SIG-M5 treated with dmso at 0.1 percent for 504 hours (cell line): ENCODE data around the gene THUMPD2.
A peak's percentile ranks its signal among the peaks of the same experiment; 100 is the strongest.
"Not testable (repeated sequence)": the region's sequence is repeated elsewhere in the genome, so short reads cannot be mapped to it uniquely, and the experiment has no call there.

Experiments
- DNase-seq: peaks from one replicate; lab custom pipeline; 2025; ENCODE audit not compliant: unreplicated experiment; lab: John Stamatoyannopoulos, UW

Gene THUMPD2

GRCh38 chr2:39778775-39779340 is at the start of gene THUMPD2:
TSS of gene THUMPD2 (minus strand) at chr2:39779258. CDS start at chr2:39779239, 19 bp downstream.
- peak; percentile 62 for DNase-seq

GRCh38 chr2:39821871-39822270 is 42.8 kb upstream of the THUMPD2 start:
- DNase-seq, result no peak

- no peak for DNase-seq
Measured at GRCh38 chr2:39816845-39817244, 37.8 kb upstream of the THUMPD2 start.

DNA sequence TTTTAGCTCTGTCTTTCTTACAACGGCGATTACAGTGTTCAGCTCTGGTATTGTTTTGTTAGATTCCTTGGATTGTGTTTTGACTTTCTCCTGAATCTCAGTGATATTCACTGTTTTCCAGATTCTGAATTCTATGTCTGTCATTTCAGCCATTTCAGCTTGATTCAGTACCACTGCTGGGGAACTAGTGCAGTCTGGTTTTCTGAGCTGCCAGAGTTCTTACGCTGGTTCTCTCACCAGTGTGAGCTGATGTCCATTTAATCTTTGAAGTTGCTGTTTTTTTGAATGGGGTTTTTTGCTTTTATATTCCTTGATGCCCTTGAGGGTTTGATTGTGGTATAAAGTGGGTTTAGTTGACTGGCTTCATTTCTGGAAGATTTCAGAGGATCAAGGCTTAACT is 37.4 kb upstream of the THUMPD2 start:
- no peak for DNase-seq

DNA sequence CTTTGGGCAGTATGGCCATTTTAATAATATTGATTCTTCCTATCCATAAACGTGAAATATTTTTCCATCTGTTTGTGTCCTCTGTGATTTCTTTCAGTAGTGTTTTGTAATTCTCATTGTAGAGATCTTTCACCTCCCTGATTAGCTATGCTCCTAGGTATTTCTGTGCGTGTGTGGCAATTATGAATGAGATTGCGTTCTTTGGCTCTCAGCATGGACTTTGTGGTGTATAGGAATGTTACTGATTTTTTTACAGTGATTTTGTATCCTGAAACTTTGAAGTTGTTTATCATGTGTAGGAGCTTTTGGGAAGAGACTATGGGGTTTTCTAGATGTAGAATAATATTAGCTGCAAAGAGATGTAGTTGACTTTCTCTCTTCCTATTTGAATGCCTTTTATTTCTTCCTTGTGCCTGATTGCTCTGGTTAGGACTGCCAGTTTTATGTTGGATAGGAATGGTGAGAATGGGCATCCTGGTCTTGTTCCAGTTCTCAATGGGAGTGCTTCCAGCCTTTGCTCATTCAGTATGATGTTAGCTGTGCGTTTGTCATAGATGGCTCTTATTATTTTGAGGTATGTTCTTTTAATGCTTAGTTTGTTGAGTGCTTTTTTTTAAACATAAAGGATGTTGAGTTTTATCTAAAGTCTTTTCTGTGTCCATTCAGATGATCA is 27.0 kb upstream of the THUMPD2 start:
- DNase-seq, result no peak

GRCh38 chr2:39803839-39804238 is 24.8 kb upstream of the THUMPD2 start:
- no peak for DNase-seq

DNA sequence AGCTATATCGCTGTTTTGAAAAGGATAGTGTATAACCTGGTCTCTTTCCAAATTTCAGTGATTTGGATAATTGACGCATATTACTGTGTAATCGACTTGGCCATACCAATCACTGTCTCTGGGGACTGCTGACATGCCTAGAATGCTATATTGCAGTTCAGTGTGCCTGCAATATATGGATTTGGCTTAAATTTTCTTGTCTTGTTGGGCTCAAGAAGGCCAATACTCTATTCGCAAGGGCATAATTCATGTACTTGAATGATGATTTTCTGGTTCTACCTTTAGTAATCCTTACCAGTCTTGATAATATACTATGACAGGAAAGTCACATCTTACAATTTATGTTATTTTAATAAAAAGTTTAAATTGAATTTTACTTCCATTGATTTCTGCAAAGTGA is 21.7 kb upstream of the THUMPD2 start:
- no peak for DNase-seq

- DNase-seq, result no peak
Measured at GRCh38 chr2:39796134-39796533, 17.1 kb upstream of the THUMPD2 start.

DNA sequence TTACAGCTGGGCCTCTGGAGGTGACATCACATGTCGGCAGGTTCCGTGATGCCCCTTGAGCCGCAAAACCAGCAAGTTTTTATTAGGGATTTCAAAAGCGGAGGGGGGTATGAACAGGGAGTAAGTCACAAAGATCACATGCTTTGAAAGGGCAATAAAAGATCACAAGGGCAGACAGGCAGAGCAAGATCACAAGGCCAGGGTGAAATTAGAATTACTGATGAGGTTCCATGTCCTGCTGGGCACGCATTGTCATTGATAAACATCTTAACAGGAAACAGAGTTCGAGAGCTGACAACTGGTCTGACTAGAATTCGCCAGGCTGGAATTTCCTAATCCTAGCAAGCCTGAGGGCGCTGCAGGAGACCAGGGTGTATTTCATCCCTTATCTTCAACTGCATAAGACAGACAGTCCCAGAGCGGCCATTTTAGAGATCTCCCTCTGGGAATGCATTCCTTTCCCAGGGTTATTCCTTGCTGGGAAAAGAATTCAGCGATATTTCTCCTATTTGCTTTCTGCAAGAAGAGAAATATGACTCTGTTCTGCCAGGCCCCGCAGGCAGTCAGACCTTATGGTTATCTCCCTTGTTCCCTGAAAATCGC is 11.3 kb upstream of the THUMPD2 start:
- DNase-seq, result not testable (repeated sequence)

- DNase-seq, result no peak
Measured at GRCh38 chr2:39787950-39788349, 8.9 kb upstream of the THUMPD2 start.

- DNase-seq, result peak; percentile 76
Measured at GRCh38 chr2:39786761-39787522, 7.9 kb upstream of the THUMPD2 start.

DNA sequence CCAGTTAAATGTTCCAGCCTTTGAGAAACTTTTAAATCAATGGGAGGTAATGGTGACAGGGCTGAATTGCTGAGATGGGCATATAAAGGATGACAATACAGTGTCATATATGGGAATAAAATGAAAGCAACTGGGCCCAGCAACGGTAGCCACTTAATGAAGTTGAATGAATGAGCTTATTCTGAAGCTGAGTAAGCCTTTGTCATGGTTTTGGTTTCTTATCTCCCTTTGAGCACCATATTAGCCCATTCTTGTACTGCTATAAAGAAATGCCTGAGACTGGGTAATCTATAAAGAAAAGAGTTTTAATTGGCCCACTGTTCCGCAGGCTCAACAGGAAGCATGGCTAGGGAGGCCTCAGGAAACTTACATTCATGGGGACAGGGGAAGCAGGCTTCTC is 3.5 kb upstream of the THUMPD2 start:
- no peak for DNase-seq

DNA sequence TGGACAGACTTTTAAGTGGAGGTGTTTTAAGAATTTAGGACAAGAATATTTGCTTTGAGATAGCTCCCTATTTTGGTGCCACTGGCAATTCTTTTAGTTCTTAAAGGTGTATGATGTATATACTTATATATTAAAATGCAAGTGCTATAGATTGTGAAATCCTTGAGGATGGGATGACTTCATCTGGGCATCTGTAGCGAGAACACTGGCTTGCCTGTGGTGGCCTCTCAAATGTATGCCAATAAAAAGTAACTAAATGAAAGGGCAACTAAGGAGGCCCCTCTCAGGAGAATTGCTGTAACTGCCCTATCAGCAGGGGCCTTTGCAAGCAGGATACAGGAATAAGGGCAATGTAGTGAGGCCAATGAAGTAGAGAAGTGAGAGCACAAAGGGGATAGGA is 2.6 kb upstream of the THUMPD2 start:
- DNase-seq, result peak; percentile 27

DNA sequence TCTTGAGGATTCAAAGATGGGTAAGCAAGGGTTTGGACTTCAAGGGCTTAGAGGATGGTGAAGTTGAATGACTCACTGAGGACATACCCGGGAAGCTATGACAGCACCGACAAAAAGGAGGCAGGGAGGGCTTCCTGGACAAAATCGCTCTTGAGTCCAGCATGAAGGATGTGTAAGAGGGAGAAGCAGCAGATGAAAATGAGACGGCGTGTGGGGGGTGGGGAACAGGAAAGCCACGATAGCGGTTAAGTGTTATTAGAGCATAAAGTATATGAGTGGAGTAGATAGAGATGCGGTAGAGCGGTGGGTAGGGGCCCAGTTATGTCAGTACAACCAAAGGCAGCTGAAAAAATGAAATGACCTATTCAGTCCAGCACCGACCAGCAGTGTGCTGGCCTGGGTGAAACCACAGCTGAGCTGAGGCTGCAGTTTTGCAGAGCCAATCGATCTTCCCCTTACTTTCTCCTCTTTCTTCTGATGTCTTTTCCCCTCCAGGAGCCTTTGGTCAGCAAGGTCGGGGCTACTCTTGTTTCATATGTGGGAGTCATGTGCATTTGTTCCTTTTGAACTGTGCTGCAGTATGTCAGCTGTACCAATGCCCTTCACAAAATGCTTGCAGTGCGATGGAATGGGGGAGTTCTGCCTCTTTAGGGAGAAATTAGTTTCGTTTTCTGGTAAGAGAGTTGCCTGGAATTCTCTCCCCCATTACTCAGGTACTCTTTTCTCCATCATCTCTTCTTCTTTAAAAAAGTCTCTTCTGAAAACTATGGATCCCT is 2.0 kb upstream of the THUMPD2 start:
- no peak for DNase-seq

DNA sequence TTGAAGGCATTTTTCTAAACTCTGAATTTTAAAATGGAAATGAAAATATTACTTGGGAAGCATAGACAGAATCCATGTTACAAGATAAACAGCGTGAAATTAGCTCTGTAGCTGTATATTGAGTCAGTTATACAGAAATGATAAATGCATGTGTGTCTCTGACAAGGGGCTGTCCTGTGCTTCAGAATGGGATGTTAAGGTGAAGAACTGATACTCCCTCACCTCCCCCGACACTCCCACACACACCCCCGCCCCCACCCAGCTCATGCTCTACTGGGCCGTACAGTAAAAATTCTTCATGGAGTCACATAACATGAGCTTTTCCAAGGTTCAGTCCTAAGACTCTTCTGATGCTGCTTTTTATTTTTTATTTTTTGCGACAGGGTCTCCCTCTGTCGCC is 869 bp upstream of the THUMPD2 start:
- no peak for DNase-seq

GRCh38 chr2:39779341-39779851 is 338 bp upstream of the THUMPD2 start:
- DNase-seq, result no peak

- no peak for DNase-seq
Measured at GRCh38 chr2:39778233-39778632, 825 bp downstream of the THUMPD2 start.

DNA sequence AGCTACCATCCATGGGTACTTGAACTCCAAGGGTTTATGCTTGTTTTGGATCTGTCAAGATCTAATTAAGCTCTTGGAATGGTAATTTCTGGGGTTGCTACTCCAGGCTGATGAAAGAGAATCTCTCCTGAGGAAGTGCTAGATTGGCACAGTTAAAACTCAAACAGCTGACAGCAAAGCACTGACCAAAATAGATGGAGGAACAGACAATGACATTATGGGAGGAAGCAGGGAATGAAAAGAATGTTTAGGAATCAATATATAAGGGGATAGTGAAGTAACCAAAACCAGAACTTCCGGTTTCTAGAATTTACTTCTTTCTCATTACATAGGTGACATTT is 6.3 kb downstream of the THUMPD2 start:
- peak; percentile 11 for DNase-seq

GRCh38 chr2:39772086-39772811 is 6.8 kb downstream of the THUMPD2 start:
- DNase-seq, result no peak

GRCh38 chr2:39762448-39762847 is 16.6 kb downstream of the THUMPD2 start:
- DNase-seq, result no peak
